HG03103 (cell line): ENCODE data around the gene SIX2.

Experiments
- ATAC-seq: cut with Tn5 transposase; IDR thresholded peaks from one replicate; pipeline ENCODE4 v1.9.1; 2021; ENCODE audit warnings: low read depth; ENCODE audit not compliant: unreplicated experiment

The SIX2 gene

DNA sequence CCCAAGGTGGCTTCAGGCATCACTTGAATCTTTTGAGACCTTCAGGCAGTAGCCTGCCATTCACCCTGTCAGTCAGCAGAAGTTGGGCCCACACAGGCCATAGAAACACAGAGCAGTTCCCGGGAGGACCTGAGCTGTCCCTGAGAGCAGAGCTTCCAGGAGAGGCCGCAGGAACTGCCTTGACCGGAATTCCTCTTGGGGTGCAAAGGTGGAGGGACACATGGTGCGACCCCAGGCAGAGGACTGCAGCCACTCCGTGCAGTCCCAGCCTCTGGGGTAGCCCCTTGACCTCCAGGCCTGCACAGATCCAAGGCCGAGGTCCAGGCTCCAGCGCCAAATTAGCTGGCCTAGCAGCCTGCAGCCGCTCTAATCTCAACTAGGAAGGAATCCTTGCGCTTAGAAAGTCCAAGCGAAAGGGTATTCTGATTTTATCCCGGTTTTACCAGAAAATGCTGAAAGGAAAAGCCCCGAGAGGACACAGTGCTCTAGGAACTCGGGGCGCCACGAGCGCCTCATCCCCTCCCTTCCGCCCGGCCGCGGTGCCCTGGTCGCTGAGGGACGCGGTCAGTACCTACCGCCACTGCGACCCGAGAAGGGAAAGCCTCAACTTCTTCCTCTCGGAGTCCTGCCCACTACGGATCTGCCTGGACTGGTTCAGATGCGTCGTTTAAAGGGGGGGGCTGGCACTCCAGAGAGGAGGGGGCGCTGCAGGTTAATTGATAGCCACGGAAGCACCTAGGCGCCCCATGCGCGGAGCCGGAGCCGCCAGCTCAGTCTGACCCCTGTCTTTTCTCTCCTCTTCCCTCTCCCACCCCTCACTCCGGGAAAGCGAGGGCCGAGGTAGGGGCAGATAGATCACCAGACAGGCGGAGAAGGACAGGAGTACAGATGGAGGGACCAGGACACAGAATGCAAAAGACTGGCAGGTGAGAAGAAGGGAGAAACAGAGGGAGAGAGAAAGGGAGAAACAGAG lies 5.4 kb downstream of the SIX2 start:
- ATAC-seq = no peak

DNA sequence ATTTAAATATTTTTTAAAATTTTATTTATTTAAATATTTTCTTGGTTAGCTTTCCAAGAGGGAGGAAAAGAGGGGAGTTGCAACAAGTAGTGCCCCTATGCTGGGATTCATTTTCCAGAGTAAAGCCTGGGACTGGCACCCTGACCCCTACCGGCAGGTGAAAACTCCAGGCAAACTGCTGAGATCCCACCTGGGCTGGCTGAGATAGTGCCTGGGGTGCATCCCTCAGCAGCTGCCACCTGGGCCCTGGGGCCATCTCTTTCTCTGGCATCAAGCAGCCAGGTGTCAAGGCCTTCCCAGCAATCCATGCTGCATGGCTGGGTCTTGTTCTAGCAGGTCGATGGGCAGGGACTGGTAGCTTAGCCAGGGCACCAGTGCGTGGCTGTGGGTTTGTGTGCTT lies 6.6 kb downstream of the SIX2 start:
- no peak for ATAC-seq

DNA sequence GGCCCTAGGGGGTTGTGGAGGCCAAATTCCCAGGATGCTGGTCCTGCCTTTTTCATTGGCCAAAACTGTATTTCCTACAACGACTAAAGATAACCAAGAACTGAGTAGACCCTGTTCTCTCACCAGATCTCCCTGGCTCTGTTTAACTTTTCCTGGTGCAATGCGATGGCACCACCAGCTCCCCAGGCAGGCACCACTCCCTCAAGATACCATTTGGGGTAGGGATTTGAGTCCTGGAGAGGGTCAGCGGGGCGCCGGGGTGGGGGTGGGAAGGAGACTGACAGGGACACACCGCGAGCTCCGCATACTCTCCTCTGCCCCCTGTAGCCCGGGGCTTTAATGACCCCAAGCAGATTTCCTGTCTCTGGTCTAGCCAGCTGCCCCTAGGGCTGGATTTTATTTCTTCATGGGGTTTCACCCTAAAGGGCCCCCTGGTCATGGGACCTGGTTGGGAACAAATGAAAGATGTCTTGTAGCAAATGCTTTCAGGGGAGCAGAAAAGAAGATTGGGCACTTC lies 7.3 kb downstream of the SIX2 start:
- no peak for ATAC-seq

DNA sequence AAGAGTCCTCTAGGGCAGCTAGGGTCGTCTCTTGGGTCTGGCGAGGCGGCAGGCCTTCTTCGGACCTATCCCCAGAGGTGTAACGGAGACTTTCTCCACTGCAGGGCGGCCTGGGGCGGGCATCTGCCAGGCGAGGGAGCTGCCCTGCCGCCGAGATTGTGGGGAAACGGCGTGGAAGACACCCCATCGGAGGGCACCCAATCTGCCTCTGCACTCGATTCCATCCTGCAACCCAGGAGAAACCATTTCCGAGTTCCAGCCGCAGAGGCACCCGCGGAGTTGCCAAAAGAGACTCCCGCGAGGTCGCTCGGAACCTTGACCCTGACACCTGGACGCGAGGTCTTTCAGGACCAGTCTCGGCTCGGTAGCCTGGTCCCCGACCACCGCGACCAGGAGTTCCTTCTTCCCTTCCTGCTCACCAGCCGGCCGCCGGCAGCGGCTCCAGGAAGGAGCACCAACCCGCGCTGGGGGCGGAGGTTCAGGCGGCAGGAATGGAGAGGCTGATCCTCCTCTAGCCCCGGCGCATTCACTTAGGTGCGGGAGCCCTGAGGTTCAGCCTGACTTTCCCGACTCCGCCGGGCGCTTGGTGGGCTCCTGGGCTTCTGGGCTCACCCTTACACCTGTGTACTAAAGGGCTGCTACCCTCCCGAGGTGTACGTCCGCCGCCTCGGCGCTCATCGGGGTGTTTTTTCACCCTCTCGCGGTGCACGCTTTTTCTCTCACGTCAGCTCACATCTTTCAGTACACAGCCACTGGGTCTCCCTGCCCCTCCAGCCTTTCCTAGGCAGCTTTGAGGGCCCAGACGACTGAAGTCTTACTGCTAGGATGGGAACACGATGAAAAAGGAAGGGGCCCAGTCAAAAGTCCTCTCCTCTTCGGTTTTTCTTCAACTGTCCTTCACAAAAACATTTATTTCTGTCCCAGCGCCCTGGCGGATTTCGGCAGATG lies 8.1 kb downstream of the SIX2 start:
- no peak for ATAC-seq

DNA sequence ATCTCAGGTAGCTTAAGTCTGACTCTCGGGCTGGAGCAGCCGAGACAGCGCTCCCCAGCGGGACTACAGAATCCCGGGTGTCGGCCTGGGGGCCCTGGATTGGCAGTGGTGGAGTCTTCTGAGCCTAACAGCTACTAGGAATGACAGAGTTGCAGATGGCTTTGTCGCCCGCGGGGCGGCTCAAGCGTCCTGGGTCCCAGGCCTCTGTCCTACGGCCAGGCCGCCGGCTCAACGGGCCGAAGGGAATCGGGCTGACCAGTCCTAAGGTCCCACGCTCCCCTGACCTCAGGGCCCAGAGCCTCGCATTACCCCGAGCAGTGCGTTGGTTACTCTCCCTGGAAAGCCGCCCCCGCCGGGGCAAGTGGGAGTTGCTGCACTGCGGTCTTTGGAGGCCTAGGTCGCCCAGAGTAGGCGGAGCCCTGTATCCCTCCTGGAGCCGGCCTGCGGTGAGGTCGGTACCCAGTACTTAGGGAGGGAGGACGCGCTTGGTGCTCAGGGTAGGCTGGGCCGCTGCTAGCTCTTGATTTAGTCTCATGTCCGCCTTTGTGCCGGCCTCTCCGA lies 8.8 kb downstream of the SIX2 start:
- ATAC-seq = no peak

DNA sequence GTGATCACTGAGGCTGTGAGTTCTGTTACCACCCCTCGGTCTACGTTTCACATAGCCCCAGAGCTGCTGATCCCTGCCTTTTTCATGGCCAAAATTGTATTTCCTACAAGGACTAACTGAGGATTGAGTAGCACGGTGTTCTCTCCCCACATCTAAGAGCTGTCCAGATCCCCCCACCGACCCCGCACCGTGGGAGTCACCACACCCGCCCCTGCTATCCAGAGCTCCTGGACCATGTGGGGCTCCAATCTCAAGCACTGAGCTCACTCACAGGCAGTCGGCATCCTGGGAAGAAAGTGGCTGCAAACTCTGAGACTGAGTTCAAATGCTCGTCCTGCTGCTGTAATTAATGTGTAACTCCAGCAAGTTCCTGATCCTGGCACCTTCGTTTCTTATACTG lies 9.7 kb downstream of the SIX2 start:
- ATAC-seq = no peak

DNA sequence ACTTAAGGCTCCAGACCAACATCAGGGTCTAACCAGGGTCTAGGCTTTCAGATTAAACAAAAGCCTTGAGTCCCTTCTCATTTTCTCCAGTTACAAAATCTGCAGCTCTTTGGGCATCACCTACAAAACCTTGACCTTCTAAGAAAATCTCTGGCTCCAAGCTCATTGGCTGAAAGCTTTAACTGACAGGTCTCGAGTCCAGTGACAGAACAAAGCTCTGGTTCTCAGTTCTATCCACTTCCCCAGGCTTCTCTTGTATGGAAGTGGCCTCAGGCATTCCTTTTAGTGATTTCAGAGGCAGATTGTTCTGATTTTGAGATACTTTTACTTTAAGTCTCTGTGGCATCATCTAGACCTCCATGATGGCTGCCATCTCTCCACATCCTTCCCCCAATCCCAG lies 11.3 kb downstream of the SIX2 start:
- no peak for ATAC-seq

DNA sequence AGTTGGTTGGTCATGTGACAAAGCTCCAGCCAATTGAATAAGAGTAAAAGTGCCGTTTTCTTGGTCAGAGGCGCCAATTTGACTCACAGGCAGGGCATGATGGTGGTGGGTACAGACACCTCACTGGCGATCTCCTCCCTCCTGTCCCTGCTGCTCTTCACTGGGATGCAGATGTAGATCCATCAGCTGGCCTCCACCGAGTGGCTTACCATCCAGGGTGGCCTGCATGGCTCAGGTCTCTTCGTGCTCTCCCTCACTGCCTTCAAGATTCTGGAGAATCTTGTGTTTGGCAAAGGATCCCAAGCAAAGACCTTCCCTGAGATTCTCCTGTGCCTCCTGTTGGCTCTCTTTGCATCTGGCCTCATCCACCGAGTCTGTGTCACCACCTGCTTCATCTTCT lies 12.9 kb downstream of the SIX2 start:
- no peak for ATAC-seq

DNA sequence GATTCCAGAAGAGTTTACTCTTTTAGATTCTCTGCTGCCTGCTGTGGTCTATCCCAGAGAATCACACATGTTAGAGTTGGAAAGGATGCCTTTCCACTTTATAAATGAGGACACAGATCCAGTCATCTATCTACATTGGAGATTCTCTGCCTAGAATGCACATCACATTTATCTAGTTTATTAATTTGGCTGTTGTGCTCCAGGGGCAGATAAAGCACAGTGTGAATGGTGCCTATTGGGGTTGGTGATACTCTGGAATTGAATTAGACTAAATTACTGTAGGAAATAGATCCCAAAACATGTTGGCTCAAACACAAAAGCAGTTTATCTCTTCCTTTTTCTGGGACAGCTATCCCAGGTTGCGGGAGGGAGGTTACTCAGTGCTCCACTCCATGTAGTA lies 14.9 kb downstream of the SIX2 start:
- ATAC-seq = no peak

DNA sequence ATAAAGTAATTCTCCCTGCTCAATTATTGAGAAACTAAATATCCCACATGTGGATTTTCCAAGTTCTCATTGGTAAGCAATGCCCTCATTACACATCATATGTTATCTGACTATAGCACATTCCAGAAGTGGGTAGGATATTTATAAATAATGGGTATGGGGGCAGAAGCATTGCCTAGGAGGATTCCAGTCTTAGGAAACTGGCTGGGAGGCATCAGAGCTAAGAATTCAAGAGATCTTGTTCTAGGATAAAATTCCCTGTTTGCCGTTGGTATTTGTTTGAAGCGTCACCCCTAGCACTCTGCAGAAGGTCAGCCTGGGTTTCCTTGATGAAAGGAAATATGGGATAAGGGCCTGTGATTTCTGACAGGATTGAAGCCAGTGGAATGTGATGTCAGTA lies 20.1 kb downstream of the SIX2 start:
- ATAC-seq = no peak

DNA sequence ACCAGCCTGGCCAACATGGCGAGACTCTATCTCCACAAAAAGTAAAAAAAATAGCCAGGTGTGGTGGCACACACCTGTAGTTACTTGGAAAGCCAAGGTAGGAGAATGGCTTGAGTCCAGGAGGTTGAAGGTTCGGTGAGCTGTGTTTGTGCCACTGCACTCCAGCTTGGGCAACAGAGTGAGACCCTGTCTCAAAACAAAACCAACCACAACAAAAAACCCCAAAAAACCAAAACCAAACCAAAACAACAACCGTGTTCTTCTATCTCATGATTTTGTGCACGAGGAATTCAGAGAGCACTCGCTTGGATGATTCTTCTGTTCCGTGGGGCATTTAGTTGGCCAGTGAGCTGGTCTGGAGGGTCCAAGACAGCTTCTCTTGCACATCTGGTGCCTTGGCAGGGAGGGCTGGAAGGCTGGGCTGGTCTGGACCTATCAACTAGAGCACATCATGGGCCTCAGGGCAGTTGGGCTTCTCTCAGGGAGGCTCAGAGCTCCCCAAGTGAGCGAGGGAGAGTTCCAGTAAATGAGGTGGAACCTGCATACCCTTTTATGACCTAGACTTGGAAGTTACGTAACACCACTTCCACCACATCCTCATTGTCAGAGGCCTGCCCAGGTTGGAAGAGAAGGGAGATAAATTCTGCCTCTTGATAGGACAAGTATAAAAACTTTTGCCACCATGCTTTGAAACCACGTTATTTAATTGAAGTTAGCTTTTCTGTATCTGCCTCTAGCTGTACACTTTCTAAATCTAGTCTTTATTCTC lies 25.2 kb downstream of the SIX2 start:
- no peak for ATAC-seq

DNA sequence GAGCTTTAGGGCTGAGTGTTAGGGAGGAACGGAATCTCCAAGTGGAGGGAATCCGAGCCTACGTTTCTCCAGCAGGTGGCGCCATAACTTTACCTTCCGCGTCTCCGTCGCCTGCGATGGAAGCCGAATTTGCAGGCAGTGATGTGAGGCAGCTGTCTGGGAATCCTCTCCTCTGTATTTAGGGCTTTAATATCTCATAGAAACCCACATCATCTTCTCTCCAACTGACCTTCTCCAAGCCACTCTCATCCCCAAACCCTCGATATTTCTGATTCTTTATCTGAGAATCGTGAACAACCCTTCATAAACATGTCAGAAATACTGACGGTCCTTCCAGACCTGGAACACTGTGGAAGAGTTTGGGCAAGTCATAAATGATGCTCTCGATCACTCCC lies 27.5 kb downstream of the SIX2 start:
- ATAC-seq = no peak

DNA sequence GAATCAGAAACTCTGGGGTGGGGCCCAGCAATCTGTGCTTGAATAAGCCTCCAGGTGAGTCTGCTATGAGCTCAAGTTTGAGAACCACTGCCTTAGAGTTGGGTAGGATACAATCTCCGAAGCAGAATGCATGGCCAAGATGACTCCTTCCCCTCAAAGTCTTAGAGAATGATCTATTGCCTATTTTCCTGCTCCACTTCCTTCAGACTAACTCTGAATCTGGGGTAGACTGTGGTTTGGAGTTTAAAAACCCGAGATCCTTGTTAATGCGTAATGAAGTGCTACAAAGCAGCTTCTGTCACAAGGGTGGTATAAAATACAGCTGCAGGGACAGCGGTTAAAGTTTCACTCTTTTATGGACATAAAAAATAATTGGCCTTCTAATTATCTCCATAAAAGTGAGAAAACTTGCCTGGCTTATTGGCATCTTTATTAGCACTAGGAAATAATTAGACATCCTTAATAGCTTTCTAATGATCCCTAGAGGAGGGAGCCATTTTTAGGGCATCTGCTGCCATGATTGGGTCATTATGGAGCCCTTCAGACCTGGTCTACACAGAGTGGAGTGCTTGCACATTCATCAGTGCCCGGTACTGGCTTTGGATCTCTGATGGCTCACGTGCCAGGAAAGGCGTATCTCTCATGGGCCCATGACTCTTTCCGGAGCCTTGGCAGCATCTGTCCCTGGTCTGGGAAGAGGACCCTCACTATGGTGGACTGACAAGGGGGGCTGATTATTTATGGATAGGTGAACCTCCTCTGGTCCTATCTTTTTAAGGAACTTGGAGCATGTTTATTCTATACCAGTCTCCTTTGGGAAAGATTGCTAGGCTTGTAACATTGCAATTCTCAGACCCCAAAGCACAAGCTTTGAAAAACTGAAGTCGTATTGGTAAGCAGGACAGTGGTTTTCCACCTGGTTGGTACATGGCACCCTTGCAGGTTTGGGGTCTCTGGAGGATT lies 28.2 kb downstream of the SIX2 start:
- ATAC-seq = no peak

DNA sequence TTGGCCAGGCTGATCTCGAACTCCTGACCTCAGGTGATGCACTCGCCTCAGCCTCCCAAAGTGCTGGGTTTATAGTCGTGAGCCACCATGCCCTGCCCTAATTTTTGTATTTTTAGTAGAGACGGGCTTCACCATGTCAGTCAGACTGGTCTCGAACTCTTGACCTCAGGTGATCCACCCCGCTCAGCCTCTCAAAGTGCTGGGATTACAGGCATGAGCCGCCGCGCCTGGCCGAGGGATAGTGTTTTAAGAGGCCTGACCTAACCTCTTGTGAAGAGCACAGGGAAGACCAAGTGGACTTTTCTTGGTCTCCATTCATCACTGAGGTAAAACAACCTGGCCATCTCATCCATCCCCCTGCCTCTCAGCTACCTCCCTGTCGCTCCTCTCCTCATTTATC lies 29.7 kb downstream of the SIX2 start:
- ATAC-seq = no peak

DNA sequence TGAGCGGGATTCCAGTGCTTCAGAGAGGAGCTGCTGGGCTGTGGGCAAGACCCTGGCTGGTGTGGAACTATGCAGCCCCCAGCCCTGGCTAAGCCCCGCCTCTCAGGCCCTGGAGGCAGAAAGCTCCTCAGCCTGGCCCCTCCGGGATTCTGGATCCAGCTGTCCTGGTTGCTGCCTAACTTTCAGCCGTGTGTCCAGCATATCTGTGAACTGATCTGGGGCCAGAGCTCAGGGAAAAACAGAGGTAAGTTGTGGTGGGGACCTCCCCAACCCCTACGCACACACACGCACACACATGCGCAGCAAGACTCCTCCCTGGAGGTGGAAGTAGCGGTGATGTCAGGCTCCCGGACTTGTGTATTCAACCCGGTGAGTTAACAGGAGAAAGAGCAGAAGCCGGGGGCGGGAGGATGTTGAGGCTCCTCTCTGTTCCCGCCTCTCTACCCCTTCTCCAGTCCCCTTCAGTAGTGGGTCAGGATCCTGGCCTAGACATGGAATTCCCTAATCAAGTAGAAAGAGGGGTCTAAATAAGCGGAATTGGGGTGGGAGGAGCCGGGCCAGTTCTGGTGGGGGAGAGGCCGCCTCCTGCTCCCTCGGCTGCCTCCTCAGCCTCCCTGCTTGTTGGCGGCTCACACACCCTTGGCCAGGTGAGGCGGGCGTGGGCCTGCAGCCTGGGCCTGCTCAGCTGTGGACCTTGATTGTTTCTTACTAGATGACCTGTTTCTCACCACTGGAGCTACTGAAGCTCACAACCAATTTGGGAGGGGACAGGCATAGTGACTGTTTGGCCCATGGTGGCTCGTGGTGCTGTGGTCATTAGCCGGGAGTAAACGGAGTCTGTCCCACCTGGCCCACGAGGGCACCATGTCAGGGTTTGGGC lies 33.4 kb downstream of the SIX2 start:
- no peak for ATAC-seq

DNA sequence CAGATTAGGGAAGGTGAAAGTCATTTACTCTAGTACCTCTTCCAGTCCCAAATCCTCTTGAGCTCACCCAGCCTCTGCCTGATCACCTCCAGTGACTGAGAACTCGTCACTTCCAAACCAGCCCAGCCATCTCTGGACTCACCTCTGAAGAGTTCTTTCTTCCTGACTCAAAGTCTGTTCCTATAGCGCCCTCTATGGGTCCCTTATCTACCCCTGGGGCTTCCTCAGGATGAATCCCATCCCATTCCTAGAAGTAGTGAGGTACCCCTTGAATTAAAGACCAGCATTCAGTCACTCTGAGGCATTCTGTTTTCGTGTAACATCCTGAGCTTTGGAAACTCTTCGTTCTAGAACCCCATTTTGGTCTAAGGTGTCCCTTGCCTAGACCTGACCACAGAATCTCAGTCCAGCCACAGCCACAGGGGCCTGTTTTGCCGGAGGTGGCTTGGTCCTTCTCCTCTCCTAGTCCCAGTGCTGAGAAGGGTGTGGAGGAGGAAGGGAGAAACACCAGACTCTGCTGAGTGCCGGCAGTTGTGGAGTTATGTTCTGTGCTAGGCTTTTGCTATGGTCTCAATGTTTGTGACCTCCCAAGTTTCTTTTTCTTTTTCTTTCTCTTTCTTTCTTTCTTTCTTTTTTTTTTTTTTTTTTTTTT lies 35.1 kb downstream of the SIX2 start:
- no peak for ATAC-seq

DNA sequence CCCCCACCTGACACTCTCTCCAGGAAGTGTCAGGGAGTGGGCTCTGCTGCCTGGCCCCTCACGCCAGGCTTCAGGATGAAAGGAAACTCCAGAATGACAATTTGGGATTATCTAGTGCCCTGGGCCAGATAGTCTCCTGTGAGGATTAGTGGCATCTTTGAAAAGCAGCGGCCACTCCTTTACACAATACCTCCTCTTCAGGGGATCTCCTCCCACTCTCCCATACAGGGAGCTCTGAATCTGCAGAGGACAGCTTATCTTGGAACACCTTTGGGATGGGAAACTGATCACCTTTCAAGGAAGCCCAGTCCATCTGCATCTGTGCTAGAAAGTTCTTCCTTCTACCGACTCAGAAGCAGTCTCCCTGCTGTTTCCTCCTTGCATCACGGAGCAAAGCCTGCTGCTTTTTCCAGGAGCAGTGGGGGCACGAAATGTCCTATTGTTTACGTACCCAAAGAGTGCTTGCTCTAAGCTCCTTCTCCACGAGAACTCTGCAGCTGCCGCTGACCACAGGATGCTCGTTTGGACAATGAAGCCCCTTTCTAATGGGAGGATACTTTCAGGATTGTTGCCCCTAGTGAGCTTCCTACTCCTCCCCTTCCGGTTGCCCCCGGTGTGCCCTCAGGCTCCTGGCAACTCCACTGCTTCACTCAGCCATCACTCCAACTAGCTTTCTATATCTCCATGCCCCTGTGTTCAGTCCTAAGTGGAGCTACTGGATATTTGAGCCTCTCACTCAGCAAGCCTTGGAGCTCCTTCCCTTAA lies 36.3 kb downstream of the SIX2 start:
- no peak for ATAC-seq
